Inferior parietal cortex (tissue), 1 donor: ENCODE results near the gene GPHA2.

Source experiments
- DNase-seq: peaks from one replicate; pipeline ENCODE4 v3.0.0-alpha.2; 2016; ENCODE audit errors: extremely low spot score

Gene GPHA2

GRCh38 chr11:64930340-64930739, 5.4 kb downstream of the GPHA2 start:
- no peak for DNase-seq

DNA sequence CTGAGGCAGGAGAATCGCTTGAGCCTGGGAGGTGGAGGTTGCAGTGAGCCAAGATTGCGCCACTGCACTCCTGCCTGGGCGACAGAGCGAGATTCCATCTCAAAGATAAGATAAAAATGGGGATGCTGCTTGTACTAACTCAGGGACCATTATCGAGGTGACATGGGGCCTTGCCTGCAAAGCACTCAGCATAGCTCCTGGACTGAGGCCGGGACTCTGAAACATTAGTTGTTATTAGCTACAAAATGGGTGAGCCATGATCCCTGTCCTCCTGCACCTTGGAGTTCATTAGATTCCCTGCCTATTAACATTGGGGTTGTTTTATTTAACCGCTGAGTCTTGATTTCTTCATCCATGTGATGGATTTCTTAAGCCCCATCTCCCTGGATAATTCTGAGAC, 6.1 kb downstream of the GPHA2 start:
- DNase-seq, result no peak

GRCh38 chr11:64928957-64929356, 6.7 kb downstream of the GPHA2 start:
- DNase-seq, result no peak

GRCh38 chr11:64926689-64927088, 9.0 kb downstream of the GPHA2 start:
- no peak for DNase-seq

GRCh38 chr11:64925536-64926436, 9.9 kb downstream of the GPHA2 start:
- no peak for DNase-seq

- DNase-seq, result no peak
These were observed 10.8 kb downstream of the GPHA2 start for GRCh38 chr11:64924910-64925284.

DNA sequence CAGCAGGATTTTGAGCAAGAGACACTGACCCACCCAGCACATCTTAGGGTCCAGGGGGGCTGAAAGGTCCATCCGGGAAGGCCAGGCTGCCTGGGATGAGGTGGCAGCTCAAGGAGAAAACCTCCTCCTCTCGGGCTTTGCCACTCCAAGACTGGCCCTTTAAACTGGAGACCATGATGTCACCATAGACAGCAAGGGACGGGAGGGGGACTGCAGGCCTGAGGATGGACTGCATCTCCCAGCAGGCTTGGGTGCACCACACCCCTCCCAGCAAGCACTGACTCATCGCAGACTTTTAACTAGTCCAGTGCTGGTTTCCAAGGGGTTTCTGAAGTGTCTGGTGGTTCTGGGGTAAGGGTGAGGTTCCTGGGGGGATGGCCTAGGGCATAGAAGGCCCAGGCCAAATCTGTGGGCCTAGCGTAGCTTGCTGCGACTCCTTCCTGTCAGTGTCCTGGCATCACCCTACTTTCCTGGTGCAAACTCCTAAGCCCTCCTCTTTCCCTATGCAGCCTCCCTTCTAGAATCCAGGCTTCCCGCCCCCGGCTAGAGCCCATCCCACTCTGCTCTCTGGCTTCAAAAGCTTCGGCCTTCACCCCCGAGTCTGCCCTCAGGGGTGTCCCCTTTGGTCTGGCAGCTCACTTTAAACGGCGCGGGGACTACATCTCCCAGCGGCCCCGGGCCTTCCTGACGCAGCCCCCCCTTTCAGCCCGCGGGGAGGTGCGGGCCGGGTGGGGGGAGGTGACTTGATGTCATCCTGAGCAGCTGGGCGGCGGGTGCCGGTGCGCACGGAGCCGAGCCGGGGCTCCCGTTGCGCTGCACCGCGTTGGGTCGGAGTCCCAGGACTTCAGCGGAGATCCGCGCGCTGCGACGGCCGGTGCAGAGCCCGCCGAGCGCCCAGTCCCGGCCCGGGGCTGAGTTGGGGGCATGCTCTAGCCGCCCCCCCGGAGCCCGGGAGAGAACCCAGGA, 11.5 kb downstream of the GPHA2 start, which contains the start of gene PPP2R5B:
PPP2R5B (plus strand) TSS at position 746 of the 966 bp plus-strand sequence. CDS start 1,046 bp downstream, outside the sequence.
- DNase-seq, result peak; percentile 94

- no peak for DNase-seq
These were observed 12.5 kb downstream of the GPHA2 start for GRCh38 chr11:64923151-64923661.

- no peak for DNase-seq
These were observed 14.3 kb downstream of the GPHA2 start for GRCh38 chr11:64921384-64921783.

- no peak for DNase-seq
These were observed 15.6 kb downstream of the GPHA2 start for GRCh38 chr11:64920124-64920523.

DNA sequence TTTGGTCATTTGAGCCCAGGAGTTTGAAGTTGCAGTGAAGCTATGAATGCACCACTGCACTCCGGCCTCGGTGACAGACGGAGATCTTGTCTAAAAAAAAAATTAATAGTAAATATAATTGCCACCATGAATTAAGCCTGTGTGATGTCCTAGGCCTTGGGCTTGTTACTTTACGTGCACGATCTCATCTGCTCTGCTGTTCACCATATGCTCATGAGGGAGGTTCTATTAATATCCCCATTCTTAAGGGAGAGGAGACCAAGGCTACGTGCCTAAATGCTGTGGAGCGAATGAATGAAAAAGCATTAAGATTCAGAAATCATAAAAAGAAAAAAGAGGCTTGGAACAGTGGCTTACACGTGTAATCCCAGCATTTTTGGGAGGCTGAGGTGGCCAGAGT, 16.1 kb downstream of the GPHA2 start:
- peak; percentile 32 for DNase-seq

DNA sequence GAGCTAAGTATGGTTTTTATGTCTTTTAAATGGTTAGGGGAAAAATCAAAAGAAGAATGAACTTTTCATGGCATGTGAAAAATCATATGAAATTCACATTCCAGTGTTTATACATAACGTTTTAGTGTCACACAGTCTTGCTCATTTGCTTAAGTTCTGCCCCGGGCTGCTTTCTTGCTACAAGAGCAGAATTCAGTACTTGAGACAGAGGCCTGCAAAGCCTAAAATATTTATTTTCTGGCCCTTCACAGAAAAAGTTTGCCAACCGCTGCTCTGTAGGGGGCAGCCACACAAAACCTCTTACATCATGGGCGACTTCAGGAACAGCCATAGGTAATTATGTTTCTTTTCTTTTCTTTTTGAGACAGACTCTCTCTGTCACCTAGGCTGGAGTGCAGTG, 17.7 kb downstream of the GPHA2 start:
- DNase-seq, result peak; percentile 17

GRCh38 chr11:64917663-64917995, 18.1 kb downstream of the GPHA2 start:
- DNase-seq, result no peak

DNA sequence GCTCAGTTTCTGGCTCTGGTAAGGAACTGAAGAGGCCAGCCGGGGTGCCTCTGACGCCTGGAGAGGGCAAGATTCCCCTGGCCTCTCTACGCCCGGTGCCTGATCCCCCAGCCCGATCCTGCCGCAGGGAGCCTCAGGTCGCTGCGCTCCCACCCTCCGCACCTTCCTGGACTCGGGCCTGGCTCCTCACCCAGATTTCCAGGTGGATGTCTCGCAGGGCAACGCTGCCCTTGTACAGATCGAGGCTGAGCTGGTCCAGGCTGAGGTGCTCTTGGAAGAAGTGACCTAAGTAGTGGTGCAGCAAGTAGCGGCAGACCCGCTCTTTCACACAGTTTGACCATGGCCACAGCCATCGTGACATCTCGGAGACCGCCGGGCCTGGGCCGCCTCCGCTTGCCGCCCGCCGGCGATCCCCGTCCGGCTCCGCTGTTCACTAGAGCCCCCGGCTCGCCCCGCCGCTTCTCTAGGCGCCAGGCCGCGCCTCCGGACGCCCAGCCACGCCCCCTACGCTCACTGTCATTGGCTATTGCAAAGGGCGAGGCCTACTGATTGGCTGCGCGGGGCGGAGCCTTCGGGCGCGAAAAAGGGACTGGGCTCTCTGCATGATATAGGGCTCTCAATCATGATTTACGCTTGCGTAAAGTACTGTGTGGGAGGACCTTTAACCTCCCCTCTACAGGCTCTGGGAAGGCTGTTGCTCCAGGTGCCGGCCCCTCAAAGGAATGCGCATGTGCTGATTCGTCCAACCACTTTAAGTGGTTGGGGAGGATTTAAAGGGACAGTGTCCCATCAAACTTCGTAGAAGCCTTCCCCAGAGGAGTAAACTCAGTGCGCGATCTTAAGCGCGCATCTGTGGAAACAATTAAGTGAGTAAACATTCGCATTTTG, 18.7 kb downstream of the GPHA2 start, which contains the start of gene ATG2A:
ATG2A (minus strand) TSS at position 435 of the 888 bp plus-strand sequence; CDS start at position 361, 74 bp downstream.
- peak; percentile 99 for DNase-seq

GRCh38 chr11:64916040-64916774, 19.5 kb downstream of the GPHA2 start:
- no peak for DNase-seq

DNA sequence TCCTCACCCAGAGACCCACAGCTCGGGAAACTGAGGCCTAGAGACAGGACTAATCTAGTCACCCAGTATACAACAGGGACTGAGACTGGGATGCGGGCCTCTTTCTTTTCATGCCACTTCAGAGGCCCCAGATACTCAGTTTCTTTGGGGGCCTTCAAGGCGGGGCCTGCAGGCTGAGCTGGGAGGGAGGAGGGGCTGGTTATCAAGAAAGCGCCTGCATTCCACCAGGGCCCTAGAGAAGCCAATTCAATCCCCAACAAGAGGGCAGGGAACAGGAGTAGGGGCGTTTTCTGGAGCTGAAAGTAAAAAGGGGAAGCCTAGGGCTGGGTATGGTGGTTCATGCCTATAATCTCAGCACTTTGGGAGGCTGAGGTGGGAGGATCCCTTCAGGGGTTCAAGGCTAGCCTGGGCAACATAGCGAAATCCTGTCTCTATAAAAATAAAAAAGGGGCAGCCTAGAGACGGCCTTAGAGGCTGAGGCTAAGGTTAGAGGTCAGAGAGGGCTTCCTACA, 20.3 kb downstream of the GPHA2 start:
- no peak for DNase-seq

GRCh38 chr11:64914123-64914522, 21.6 kb downstream of the GPHA2 start:
- no peak for DNase-seq

- no peak for DNase-seq
These were observed 22.4 kb downstream of the GPHA2 start for GRCh38 chr11:64913171-64913727.

GRCh38 chr11:64911689-64912088, 24.0 kb downstream of the GPHA2 start:
- no peak for DNase-seq

- DNase-seq, result no peak
These were observed 24.6 kb downstream of the GPHA2 start for GRCh38 chr11:64911142-64911541.
